Measurements from ENCODE around the gene SREK1.
"Not testable (repeated sequence)": the region's sequence is repeated elsewhere in the genome, so short reads cannot be mapped to it uniquely, and the experiment has no call there.

The SREK1 gene

GRCh38 chr5:66144074-66144833 is at the start of gene SREK1:
SREK1 (plus strand) TSS chr5:66144300; CDS start chr5:66144377, 77 bp downstream.
- peak; percentile 86 for DNase-seq (ENCODE audit: low read depth, low spot score)

DNA sequence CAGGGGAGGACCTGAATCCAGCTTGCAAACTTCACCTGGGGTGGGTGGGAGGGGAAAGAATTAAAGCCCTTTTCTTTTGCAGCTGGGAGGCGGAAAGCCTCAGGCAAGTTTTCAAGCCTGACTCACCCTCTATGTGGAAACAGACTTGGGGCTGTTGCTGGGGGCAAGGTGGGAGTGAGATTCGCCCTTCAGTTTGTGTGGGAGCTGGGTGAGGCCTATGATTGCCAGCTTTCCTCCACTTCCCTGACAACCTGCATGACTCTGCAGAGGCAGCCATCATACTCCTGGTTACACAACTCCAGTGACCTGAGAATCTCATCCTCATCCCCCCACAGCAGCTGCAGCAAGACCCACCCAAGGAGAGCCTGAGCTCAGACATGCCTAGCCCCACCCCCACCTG is 43.2 kb upstream of the SREK1 start:
- no peak for DNase-seq (ENCODE audit: low read depth, low spot score)

GRCh38 chr5:66113160-66113559 is 30.9 kb upstream of the SREK1 start:
- DNase-seq (ENCODE audit: low read depth, low spot score): no peak

- DNase-seq (ENCODE audit: low read depth, low spot score): no peak
Measured at GRCh38 chr5:66118304-66118703, 25.8 kb upstream of the SREK1 start.

- DNase-seq (ENCODE audit: low read depth, low spot score): no peak
Measured at GRCh38 chr5:66122379-66123034, 21.6 kb upstream of the SREK1 start.

- DNase-seq (ENCODE audit: low read depth, low spot score): no peak
Measured at GRCh38 chr5:66129144-66129543, 15.0 kb upstream of the SREK1 start.

DNA sequence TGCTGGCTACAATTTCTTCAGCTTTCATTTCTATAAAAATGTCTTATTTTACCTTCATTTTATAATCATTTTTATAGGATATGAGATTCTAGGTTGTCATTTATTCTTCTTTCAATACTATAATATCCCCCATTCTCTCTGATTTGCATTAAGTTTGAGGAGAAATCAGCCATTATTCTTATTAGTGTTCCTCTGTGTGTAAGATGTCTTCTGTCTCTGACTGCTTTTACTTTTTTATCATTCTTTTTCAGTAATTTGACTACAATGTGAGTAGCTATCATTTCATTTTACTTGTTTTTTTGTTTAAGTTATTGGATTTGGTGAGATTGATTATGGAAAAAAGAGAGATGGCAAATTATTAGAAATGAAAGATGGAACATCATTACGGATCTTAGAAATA is 13.6 kb upstream of the SREK1 start:
- no peak for DNase-seq (ENCODE audit: low read depth, low spot score)

DNA sequence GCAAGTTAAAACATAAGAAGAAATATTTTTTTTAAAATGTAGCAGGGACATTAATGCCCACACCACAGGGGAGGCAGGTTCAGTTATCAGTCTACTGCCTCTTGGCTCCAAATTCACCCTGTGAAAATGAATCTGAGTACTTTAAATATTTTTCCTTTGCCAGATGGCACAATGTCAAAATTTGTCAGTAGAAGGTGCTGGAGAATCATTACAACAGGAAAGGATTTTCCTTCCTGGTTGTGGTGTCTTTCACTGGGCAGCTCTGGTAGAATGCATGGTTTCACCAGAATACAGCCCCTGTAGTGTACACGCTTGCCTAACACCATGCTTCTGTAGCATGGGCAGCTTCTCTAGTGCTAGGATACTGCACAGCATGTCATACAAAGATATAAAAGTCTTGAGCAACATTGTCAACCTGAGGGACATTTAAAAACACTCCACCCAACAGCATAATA is 9.7 kb upstream of the SREK1 start:
- no peak for DNase-seq (ENCODE audit: low read depth, low spot score)

DNA sequence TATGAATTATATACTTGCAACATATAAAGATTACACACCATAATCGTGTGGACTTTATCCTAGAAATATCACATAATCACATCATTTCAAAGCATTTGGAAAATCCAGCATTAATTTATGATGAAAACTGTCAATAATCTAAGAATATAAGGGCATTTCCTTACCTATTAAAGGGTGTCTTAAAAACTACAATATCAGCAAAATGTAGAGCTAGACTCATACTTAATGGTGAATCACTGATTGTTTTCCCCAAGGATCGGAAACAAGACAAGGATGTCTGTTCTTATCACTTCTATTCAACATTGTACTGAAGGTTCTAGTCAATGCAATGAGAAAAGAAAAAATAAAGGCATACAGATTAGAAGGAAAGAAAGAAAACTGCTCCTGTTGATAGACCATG is 8.0 kb upstream of the SREK1 start:
- DNase-seq (ENCODE audit: low read depth, low spot score): no peak

- DNase-seq (ENCODE audit: low read depth, low spot score): not testable (repeated sequence)
Measured at GRCh38 chr5:66136944-66137343, 7.2 kb upstream of the SREK1 start.

- no peak for DNase-seq (ENCODE audit: low read depth, low spot score)
Measured at GRCh38 chr5:66138637-66139317, 5.3 kb upstream of the SREK1 start.

GRCh38 chr5:66139318-66139712 is 4.8 kb upstream of the SREK1 start:
- DNase-seq (ENCODE audit: low read depth, low spot score): no peak

DNA sequence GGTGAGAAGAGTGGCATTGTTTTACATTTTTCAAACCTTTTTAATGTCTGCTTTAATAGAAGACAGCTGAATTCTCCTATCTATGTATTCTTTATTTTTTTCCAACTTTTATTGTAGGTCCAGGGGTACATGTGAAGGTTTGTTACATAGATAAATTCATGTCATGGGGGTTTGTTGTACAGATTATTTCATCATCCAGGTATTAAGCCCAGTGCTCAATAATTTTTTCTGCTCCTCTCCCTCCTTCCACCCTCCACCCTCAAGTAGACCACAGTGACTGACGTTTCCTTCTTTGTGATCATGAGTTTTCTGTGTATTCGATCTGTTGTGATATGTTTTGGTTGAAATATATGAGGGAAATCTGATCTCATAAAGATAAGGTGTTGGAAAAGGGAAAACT is 1.7 kb upstream of the SREK1 start:
- DNase-seq (ENCODE audit: low read depth, low spot score): no peak

- no peak for DNase-seq (ENCODE audit: low read depth, low spot score)
Measured at GRCh38 chr5:66143473-66144073, 527 bp upstream of the SREK1 start.

- DNase-seq (ENCODE audit: low read depth, low spot score): no peak
Measured at GRCh38 chr5:66144834-66145390, 812 bp downstream of the SREK1 start.

GRCh38 chr5:66145737-66146136 is 1.6 kb downstream of the SREK1 start:
- no peak for DNase-seq (ENCODE audit: low read depth, low spot score)

DNA sequence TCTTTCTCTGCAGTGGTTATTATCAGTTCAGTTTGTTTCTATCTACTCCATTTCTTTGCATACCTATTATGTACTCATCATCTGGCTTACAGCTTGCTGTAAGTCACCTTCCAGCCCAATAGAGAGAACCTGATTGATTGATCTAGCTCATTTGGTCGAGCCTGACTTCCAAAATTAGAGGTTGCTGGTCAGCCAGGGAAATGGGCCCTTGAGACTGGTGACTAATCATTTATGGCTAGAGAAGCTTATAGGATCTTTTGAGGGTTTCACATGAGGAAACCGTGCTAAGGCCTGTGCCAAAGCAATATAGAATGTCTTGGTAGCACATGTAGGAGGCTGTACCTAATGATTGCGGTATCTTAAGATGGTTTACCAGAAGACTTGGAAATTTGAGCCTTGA is 5.8 kb downstream of the SREK1 start:
- DNase-seq (ENCODE audit: low read depth, low spot score): no peak

GRCh38 chr5:66151030-66151429 is 6.9 kb downstream of the SREK1 start:
- DNase-seq (ENCODE audit: low read depth, low spot score): no peak

DNA sequence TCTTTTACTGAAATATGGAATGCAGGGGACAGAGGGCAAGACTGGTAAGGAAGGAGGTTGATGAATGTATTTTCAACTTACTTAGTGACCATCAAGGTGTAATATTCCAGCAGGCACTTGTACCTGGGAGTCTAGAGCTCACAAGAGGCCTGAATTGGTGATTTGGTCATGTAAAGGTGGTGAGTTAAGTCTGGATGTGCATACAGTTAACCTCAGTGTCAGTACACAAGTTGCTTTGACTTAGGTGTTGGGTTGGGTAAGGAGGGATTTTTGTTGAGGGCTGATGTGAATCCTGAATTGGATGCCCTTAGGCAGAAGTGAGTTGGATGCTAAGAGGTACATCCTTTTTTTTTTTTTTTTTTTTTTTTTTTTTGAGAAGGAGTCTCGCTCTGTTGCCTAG is 7.4 kb downstream of the SREK1 start:
- no peak for DNase-seq (ENCODE audit: low read depth, low spot score)

- no peak for DNase-seq (ENCODE audit: low read depth, low spot score)
Measured at GRCh38 chr5:66157046-66157445, 12.9 kb downstream of the SREK1 start.

GRCh38 chr5:66161356-66161755 is 17.3 kb downstream of the SREK1 start:
- DNase-seq (ENCODE audit: low read depth, low spot score): no peak
